HT1080 (cell line): ENCODE results near the gene SLC10A7. TPM values are rescaled to one million over a fixed set of nuclear protein-coding genes. Genes with fewer than 3 reads are reported as not detected.
A peak's percentile ranks its signal among the peaks of the same experiment; 100 is the strongest.

ENCODE experiments used
- DNase-seq: peaks from one replicate; pipeline ENCODE4 v3.0.0-alpha.2; 2015; ENCODE audit warnings: low read depth
- total RNA-seq: library from RNA; depleted of rRNA; stranded (reverse); fragments of >200 nt; shearing (Covaris generic); gene quantifications from 2 replicates; pipeline ENCODE4 v1.2.3, GENCODE V29; 2014

SLC10A7 gene
- total RNA-seq, 1 experiment from 2014 or later, result 5.6 TPM

DNA sequence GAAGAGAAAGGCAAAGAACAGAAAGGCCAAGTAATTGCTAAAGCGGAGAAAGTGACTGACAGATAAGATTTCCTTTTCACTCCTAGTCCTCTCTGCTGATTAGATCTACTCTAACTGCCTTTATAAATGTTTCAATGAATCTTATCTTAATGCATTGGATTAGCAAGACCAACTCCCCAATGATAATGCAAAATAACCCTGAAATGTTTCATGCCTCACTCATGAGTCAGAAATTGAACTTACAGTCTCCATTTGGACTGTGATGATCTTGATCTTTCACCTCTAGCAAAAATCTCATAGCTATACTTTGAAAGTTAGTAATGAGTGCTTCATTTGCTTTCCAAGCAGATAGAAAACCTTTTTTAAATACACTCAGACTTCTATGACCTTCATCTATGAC lies 26.5 kb downstream of the SLC10A7 start:
- DNase-seq, result peak; percentile 20

DNA sequence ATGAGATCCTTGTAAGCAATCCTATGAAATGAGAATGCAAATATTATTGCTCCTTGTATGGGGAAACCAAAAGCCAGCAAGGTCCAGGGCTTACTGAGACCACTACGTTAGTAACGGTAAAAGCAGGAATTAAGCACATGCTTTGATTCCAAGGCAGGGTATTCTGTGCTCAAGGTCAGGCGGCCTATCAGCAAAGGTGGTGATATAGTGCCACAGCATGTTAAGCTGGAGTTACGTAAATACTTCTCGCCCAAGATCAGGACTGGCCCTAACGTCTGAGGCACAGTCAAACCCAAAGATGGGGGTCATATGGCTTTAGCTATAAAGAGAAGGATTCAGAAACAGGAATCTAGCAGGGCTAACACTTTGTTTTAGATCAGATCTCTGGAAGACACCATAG lies 27.6 kb downstream of the SLC10A7 start:
- no peak for DNase-seq

DNA sequence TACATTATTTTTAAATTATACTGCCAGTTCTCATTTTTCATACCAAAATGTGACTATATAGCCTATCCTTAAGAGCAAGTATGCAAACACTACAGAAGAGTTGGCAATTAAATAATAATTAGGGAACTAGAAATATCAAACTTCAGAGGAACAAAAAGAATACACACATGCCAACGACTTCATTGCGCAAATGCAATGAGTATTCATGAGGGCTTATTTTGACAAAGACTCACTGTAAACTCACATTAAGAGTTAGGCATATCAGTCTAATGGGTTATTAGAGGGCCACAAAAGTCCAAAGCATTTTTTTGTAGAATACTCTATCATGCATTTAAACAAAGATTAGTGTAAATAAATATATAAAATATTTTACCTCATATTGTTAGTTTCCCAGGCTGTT lies 31.6 kb downstream of the SLC10A7 start:
- DNase-seq, result no peak

DNA sequence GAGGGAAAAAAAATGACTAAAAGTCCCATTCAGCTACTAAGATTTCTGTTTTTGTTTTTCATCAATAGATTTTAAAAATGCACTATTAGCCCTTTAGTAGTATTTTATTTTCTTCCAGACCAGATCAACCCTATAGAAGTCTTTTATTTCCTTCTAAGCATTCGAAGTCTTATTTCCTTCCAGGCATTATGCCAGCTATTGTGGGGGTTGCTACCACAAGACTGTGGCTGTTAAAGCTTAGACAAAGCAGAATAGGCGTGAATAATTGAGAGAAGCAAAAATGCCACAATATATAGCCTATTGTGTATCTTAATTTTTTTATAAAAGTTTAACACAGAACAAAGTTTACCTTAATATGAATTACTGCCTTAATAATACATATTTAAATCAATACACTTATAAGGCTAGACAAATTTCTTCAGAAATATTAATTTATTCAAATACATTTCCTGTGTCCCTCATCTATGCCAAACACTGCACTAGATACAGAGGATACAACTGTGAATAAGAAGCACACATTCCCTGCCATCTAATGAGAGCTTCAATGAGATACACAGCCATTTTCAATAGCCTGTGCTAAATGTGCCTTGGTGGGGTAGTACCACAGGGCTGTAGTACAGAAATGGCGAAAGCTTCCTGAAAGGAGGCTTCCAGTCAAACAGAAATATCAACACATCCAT lies 33.1 kb downstream of the SLC10A7 start:
- no peak for DNase-seq

DNA sequence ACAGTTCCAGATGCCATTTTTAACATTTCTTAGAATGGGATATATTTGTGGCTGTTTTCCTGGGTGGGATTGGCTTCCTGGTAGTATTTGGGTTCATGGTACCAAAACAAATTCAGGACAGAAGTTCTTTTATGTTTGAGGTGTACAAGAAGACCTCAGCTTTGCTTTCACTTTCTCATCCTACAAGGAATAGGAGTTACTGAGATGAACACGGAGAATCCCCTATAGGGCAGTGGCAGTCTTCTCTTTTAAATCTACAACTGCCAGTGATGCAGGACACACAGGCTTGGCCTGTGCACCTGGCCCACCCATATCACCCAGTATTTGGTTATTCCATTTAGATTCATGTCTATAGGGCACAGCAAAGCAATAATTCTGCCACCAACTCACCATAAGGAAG lies 35.2 kb downstream of the SLC10A7 start:
- no peak for DNase-seq

DNA sequence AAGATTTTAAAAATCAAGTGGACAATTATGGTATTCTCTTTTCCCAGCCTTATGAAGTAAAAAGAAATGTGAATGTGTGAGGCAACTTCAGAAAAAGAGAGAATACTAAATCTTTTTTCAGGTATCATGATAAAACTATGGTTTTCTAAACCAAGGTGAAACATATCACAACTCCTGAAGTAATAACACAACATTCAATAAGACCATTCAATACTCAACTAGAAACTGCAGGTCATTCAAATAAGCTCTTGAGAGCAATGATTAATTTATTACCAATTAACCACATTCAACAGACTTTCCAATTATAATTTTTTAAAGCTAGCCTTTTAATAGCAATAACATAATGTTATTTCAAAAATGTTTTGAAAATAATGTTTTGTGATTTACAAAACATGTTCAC lies 35.8 kb downstream of the SLC10A7 start:
- no peak for DNase-seq

DNA sequence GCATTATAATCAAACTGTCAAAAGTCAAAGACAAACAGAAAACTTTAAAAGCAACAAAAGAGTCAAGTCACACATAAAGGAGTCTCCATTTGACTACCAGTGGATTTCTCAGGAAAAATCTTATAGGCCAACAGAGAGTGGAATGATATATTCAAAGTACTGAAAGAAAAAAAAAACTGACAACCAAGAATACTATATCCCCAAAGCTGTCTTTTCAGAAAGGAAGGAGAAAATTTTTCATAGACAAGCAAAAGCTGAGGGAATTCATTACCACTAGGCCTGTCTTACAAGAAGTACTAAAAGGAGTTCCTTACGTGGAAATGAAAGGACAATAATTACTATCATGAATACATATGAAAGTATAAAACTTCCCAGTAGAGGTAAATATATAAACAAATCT lies 39.0 kb downstream of the SLC10A7 start:
- DNase-seq, result no peak

DNA sequence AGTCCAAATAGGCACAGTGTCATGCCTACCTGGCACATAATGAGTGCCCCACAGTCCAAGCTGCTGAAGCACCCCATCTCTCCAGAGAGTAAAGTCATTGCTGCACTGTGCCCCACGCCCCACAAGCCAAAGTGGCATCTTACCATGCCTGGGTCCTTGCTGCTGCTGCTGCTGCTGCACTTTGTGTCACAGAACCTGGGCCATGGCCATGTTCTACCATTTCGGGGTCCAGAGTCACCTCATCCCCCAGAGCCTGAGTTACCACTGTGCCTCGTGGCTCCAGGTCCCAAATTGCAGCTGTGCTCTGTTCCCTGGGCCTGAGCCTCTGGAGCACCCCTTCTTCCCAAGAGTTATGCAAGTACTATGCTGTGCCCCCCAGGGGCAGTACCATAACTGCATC lies 40.5 kb downstream of the SLC10A7 start:
- DNase-seq, result no peak

DNA sequence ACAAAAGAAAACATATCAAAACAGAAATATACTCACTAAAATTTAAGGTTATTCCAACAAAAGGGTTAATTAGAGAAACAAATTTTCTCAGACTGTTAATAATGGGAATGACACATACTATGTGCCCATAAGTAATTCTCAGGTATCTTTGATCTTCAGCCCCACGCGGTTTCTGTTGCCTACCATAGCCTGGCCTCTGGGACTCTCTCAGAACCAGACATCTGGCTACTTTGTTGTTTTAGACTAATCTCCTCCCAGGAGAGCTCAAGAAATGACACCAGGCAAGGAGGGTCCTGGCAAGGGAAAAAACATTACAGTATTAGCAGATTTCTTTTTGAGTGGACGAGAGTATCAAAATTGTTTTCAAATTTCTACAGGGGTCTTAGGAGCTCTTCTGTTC lies 43.7 kb downstream of the SLC10A7 start:
- no peak for DNase-seq

DNA sequence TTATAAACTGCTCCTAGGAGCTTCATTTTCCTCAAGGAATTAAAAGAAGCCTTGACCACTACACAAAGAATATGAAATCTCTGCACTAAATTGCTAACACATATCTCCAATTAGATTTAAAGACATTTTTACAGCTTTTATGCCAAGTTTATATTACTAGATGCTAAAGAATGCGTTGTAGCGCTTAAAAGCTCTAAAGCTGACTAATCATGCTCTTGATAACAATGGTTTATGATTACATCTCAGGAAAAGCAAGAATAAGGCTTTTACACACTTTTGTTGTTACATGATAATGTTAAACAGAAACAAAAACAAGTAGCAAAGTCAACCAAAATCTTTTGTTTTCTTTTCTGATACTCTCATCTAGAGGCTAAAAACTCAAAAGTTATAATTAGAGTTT lies 44.7 kb downstream of the SLC10A7 start:
- no peak for DNase-seq

DNA sequence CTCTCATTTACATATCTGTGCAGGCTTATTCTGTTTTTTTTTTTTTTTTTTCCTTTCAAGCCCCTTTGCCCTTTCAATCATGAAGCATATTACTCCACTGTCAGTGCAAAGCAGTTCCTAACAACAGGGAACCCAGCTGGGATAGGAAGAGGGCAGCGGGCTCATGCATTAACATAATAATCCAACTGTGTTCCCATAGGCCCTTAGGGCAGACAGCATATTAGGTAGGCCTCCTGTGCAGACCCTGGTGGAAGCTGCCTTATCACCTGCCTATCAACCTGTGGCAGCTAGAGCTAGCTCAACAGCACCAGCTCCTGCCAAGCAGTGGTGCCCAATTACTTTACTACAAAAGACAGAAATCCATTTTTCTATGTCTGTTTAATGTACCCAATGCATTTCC lies 49.3 kb downstream of the SLC10A7 start:
- DNase-seq, result no peak

DNA sequence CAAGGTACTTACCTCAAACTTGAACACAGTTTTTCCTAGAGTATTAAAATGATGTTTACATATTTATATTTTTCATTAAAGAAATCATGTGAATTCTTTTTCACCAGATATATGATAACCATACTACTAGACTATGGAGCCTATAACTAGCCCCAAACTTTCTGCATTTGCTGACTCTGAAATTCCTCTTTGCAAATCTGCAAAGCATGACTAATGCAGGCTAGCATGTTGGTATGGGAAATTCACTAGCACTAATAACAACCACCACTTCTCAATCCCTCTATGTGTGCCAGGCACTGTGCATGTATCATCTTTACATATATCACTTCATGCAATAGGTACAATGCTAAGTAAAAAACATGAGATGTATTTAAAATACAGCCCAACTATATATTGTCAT lies 51.1 kb downstream of the SLC10A7 start:
- no peak for DNase-seq

DNA sequence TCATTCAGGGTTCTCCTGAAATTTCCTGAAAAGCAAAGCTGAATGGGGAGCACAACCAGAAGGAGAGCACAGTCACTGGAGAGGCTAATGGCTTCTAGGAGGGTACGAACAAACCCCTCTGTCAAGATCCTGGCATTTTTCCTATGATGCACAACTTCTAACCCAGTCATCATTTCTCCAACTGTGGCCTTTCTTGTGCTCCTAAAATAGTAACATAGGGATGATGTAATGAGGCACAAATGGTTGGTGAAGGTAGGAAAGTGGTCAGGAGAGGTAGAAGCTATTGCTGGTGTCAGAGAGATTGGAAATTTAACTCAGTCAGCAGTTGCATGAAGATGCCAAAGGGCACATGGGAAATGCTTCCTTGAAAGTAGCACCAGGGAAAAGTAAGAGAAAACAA lies 52.7 kb downstream of the SLC10A7 start:
- no peak for DNase-seq

DNA sequence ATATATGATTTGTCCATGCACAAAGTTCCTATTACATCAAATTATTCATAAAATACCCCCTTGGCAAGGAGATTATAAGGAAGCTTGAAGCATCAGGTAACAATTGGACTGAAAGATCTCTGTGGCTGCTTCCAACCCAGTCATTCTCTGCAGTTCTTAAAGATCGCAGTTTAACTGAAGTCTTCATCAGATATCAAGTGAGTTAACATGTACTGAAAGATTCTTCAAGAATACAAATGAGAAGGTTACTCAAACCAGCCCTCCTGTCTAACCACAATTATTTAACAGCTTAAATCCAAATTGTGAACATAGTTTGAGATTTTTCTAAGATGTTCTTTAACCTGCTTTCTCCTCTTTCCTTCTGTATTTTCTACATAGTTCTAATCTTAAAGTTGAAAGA lies 56.1 kb downstream of the SLC10A7 start:
- no peak for DNase-seq

DNA sequence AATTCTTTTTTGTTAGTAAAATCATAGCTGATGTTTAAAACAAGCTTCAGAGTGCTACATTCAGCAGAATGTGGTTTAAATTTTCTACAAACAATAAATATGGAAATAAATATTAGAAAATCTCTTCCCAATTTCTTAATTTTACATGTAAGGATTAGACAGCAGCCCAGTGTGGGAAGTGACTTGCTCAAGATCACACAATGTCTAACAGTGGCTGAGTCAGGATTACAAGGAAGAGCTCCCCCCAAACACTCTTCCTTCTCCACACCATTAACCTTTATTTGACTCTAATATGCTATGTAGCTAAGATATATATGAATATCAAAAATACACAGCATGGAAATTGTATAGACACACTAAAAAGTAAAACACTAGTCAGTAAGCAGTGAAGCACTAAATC lies 59.5 kb downstream of the SLC10A7 start:
- no peak for DNase-seq

DNA sequence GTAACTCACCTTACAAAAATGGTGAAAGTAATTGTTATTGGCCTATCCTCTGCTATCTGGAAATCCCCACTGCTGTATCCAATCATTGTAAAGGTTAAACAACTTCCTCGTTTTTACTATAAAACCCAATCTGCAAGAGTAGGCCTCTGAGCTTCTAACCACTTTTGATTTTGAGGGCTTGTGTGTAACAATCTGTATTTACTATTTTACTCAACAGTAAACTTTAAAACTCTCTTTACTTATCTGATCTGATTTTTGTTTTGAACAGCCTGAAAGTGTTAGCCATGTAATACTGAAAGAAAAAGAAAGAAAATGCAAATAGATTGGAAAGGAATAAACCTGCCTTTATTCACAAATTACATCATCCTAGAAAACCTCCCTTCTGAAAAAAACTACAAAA lies 63.1 kb downstream of the SLC10A7 start:
- DNase-seq, result no peak

DNA sequence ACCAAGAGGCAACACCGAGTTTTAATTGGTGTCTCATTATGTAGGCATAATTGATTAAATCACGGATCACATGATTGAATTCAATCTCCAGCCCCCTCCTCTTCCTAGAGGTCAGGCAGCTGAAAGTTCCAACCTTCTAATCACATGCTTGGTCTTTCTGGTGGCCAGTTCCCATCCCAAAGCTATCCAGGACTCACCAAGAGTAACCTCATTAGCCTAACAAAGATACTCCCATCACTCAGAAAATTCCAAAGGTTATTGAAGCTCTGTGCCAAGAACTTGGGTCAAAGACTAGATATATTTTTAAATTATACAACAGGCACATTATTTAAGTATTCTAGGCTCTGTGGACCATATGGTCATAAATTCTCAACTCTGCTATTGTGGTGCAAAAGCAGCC lies 65.1 kb downstream of the SLC10A7 start:
- no peak for DNase-seq

DNA sequence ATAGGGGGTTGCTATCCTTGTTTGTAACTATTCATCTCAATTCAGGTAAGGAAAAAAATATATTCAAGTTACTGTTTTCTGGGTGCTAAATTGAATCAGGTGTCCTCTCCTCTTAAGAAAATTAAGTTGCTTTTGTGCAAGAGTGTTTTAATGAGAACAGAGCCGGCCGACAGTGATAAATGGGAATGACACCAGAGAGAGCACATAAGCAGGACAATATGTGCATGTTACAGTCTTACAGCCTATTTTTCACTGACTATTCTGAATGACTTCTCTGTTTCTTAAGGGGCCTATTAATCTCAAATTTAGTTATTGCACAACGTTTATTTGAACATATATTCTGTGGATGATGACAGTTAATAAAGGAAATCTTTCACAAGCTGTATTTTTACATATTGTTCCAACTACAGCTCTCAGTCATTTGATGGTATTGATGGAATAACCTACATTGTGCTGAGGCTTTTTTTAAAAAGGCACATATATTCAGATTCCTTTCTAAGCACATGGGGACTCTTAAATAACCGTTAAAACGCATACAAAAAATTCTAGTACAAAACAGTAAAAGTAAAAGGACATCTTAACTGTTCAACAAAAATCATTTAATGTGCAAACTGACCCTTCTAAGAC lies 68.4 kb downstream of the SLC10A7 start:
- DNase-seq, result no peak

DNA sequence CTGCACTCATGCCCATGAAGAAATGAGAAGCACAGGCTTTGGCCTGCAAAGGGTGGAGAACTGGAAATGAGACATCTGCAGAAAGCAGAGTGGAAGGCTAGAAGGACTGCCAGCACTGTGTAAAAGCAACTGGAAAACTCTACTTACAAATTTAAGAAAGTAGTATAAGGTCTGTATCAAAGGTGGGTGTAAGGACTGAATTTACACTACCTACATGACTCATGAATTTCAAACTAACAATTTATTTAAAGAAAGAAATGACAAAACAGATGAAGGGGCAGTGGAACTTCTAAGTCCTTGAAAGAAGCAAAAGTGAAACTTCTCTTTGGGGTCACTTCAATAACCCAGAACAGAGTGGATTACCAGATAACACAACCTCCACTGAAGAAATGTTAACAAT lies 71.2 kb downstream of the SLC10A7 start:
- no peak for DNase-seq

DNA sequence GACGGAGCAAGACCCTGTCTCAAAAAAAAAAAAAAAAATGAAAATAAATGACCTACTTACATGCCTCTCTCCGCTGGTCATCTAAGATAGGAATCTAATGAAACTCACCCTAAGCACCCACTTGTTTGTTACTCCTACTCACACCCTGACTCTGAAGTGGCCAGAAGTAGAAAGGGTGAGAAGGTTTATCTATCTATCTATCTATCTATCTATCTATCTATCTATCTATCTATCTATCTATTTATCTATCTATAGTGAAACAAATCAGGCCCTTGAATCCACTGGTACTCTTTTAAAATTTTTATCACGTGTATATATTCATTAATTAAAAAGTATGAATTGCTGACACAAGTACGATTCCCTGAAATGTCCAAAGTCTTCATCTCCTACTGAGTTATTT lies 75.2 kb downstream of the SLC10A7 start:
- no peak for DNase-seq

DNA sequence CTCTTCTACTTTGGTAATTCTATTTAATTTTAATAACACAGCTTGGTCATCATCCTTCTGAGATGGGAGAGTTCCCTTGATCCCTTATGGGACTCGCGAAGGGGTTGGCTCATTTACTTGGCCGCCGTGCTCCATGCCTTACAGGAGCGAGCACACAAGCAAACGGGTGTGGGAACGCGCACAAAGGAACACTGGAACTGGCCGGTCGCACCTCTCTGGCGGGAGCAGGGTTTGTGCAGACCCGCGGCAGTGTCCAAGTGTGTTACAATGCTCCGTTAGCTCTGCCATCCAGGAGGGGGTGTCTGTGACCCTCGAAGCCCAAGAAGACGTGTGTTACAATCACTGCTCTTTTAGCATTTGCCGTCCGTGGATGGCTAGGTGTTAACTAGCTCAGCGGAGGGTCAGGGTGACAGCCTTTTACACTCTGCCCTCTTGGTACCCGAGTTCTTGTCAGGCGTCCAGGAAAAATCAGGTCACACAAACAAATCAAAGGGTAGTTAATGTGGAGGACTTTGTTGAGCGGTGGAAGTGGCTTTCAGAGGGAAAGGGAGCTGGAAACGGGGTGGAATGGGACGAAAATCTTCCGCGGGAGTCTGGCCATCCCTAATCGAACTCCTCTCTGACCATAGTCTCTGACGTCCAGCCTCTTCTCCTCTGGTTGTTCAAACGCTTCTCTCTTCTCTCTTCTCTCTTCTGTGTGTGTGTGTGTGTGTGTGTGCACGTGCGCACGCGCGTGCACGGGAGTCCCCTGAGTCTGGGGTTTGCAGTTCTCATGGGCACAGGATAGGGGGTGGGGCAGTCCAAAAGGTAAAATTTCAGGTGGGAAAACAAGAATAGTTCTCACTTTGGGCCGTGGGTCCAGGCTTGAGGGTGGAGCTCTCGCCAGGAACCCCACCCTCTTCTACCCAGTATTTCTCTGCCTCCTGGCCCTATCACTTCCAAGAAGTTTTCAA lies 76.3 kb downstream of the SLC10A7 start:
- no peak for DNase-seq

DNA sequence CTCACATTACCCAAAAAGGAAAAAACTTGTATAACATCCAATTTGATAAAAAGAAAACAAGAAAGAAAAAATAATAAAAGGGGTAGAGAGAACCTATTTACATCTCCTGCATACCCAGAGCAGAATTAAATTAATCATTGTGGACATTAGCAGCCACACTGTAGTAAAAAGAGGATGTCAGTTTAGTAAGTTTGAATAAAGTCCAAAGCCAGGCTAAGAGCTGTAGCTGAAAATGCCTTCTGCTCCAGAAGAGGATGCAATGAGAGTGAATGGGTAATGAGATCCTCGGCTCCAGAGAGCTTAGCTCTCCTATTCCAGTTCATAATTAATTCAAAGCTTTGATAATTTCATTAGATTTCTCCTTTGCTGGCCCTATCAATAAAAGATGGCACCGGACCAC lies 78.2 kb downstream of the SLC10A7 start:
- no peak for DNase-seq
